SH-SY5Y (cell line): Measurements from ENCODE around the gene FBXL14.

ENCODE experiments used
- GATA2 ChIP-seq: IDR thresholded peaks from 2 replicates; pipeline ENCODE4 v1.6.1; 2011; ENCODE audit warnings: mild to moderate bottlenecking, low read depth, low read length
- GATA3 ChIP-seq: IDR thresholded peaks from 2 replicates; pipeline ENCODE4 v1.6.1; 2011; ENCODE audit warnings: low read depth, mild to moderate bottlenecking, low read length, moderate library complexity

- TF ChIP-seq GATA2 = no peak
- no peak for TF ChIP-seq GATA3
Measured at GRCh38 chr12:1618489-1618888, 24.1 kb upstream of the FBXL14 start.
